GM12891 (cell line): ENCODE data around the gene AGRP.
"Not testable (repeated sequence)": the region's sequence is repeated elsewhere in the genome, so short reads cannot be mapped to it uniquely, and the experiment has no call there.

ENCODE experiments used
- POLR2A ChIP-seq: IDR thresholded peaks from 2 replicates; pipeline ENCODE4 v1.6.1; 2011; ENCODE audit warnings: low read depth, low read length, control low read depth
- POLR2AphosphoS5 ChIP-seq: IDR thresholded peaks from 2 replicates; pipeline ENCODE4 v1.6.1; 2011; ENCODE audit warnings: low read depth, low read length, control low read depth
- POU2F2 ChIP-seq: IDR thresholded peaks from 2 replicates; pipeline ENCODE4 v1.6.1; 2011; ENCODE audit warnings: low read depth, mild to moderate bottlenecking, control low read depth, low read length, moderate library complexity
- SPI1 ChIP-seq: IDR thresholded peaks from 2 replicates; pipeline ENCODE4 v1.6.1; 2011; ENCODE audit warnings: low read depth, low read length, control low read depth
- TAF1 ChIP-seq: IDR thresholded peaks from 2 replicates; pipeline ENCODE4 v1.6.1; 2011; ENCODE audit warnings: low read depth, low read length, control low read depth

DNA sequence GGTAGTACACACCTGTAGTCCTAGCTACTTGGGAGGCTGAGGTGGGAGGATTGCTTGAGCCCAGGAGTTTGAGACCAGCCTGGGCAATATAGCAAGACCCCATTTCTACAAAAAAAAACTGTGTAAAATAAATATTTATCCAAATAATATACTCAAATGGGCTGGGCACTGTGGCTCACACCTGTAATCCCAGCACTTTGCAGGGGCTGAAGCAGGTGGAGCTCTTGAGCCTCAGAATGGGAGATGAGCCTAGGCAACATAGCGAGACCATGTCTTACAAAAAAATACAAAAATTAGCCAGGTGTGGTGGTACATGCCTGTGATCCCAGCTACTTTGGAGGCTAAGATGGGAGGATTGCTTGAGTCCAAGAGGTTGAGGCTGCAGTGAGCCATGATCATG, 30.5 kb upstream of the AGRP start:
- not testable (repeated sequence) for TF ChIP-seq TAF1, POLR2A, POLR2AphosphoS5, SPI1, POU2F2
